Mucosa of descending colon (tissue), 3 donors: ENCODE data around the gene MRPL40. TPM values are rescaled to one million over a fixed set of nuclear protein-coding genes. Genes with fewer than 3 reads are reported as not detected.

Experiments used
- ATAC-seq: fragments of 200-7000 bp; cut with Tn5 transposase; one replicate; pipeline ENCODE4 v1.9.1; 2020; ENCODE audit warnings: mild to moderate bottlenecking, moderate library complexity
- DNase-seq, 3 donors: peaks; one replicate each; pipeline ENCODE4 v3.0.0-alpha.2; 2020
- H3K36me3 ChIP-seq: fragments of 200-600 bp; one replicate; pipeline ENCODE4 v1.8.0; 2021; ENCODE audit warnings: low read depth, mild to moderate bottlenecking
- H3K4me1 ChIP-seq: fragments of 200-600 bp; one replicate; pipeline ENCODE4 v1.8.0; 2021; ENCODE audit warnings: low read depth, mild to moderate bottlenecking
- H3K4me3 ChIP-seq: fragments of 200-600 bp; one replicate; pipeline ENCODE4 v1.8.0; 2021; ENCODE audit warnings: mild to moderate bottlenecking
- H3K9me3 ChIP-seq: fragments of 200-600 bp; one replicate; pipeline ENCODE4 v1.8.0; 2021; ENCODE audit warnings: mild to moderate bottlenecking
- intact Hi-C, 2 donors: fragments of 100-400 bp; cut with DNase I in 1 of 2; cut with micrococcal nuclease in 1 of 2; formaldehyde crosslinking; loops; one replicate each; pipeline versions ENCODE4 v1.11.0 to v1.11.1; 2022; cut with DNase I, micrococcal nuclease
- total RNA-seq, 3 donors: library from RNA; stranded (reverse); fragmentation: NEBNext Ultra II Directional in 2 of 3; extraction: Animal tissue kit (Norgen Biotek cat#: 25700) in 2 of 3; gene quantifications; one replicate each; pipeline versions ENCODE4 v1.2.1 to v1.2.4, GENCODE V29; 2021 to 2023
- TF ChIP-seq, protein P1 (sequence below): fragments of 200-600 bp; IDR thresholded peaks from one replicate; pipeline ENCODE4 v1.8.0; 2022; ENCODE audit warnings: antibody characterized with exemption, mild to moderate bottlenecking
- donor health status: DM: no; HTN: no; CAD: no; lungs with moderate emphysema.
- donor health status: DM: no; HTN: no; CAD: no.
- donor health status: DM: no; HTN: yes; CAD: no.

The MRPL40 gene
- total RNA-seq, 3 donors from 2014 or later, result 15.2 to 21.7 (median 19.0) TPM

DNA sequence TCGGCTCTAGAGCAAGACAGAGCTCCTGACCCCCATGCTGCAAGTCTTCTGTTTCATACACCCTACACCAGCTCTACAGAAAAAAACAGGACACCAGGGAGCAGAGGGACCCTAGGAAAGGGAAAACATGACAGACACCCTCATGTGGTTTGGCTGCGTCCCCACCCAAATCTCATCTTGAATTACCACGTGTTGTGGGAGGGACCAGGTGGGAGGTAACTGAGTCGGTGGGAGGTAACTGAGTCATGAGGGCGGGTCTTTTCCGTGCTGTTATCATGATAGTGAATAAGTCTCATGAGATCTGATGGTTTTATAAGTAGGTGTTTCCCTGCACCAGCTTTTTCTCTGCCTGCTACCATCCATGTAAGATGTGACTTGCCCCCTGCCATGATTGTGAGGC, 21.8 kb downstream of the MRPL40 start:
- DNase-seq (no peak), ATAC-seq (no peak)
- H3K9me3 ChIP-seq, result no peaks in the 10 kb centered on the region
- H3K36me3 ChIP-seq, result peaks cover 13% of the 10 kb centered on the region
- no peak overlapping the region for H3K4me3 ChIP-seq
- H3K4me1 ChIP-seq, result no peaks in the 10 kb centered on the region
- TF ChIP-seq, protein P1, sequence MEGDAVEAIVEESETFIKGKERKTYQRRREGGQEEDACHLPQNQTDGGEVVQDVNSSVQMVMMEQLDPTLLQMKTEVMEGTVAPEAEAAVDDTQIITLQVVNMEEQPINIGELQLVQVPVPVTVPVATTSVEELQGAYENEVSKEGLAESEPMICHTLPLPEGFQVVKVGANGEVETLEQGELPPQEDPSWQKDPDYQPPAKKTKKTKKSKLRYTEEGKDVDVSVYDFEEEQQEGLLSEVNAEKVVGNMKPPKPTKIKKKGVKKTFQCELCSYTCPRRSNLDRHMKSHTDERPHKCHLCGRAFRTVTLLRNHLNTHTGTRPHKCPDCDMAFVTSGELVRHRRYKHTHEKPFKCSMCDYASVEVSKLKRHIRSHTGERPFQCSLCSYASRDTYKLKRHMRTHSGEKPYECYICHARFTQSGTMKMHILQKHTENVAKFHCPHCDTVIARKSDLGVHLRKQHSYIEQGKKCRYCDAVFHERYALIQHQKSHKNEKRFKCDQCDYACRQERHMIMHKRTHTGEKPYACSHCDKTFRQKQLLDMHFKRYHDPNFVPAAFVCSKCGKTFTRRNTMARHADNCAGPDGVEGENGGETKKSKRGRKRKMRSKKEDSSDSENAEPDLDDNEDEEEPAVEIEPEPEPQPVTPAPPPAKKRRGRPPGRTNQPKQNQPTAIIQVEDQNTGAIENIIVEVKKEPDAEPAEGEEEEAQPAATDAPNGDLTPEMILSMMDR, result no peak
- intact Hi-C loops, result no loop called here

DNA sequence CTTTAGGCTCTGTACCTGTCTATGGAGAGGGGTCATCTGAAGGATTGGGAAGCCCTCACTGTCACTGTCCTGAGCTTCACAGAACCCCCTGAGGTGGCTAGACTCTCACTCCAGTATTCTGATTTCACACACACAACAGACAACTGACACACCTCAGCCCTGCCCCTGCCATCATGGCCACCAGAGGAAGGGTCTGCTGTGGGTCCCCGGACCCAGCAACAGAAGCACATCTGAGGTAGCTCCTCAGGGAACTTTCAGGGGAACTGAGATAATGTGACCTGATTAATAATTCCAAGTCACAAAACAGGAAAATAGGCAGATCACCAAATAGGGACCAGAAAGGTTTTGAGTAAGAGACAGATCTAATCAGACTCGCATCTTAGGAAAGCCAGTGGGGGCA, 22.7 kb downstream of the MRPL40 start:
- no peak overlapping the region for H3K4me3 ChIP-seq
- H3K9me3 ChIP-seq, result no peaks in the 10 kb centered on the region
- DNase-seq (no peak), ATAC-seq (no peak)
- H3K36me3 ChIP-seq, result peaks cover 13% of the 10 kb centered on the region
- intact Hi-C loops, result no loop called here
- TF ChIP-seq, protein P1, result no peak
- H3K4me1 ChIP-seq, result no peaks in the 10 kb centered on the region

DNA sequence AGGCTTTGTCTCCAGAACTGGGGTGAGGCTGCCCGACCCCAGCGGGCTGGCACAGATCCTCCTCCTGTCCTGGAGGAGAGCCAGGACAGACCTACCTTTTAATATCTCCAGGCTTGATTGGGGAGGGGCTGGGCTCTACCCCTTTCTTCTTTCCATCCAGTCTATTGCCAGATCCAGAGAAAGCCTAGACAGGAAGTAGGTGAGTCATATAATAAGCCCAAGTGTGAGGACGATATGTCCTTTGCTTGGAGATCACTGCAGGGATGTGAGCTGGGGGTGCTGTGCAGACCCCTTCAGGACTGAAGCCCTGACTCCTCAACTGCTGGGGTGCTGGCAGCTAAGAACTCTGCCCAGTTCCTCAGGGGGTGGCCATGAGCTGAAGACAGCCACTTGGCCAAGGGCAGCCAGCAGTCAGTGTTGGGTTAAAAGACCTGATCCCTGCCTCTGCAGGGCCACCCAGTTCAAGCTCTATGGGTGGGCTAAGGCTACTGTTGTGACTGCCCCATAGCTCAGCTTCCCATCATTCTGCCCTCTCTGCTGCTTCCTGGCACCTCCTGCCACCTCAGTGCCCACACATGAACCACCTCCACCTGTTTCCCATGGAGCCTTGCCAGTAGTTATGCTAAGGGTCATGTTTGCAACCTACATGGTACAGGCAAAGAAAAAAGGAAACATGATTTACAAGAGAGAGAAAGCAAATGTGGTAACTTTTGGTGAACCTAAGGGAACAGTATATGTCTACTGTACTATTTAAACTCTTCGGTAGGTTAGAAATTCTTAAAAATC, 23.4 kb downstream of the MRPL40 start:
- ATAC-seq (no peak), DNase-seq (no peak)
- H3K9me3 ChIP-seq, result no peaks in the 10 kb centered on the region
- H3K36me3 ChIP-seq, result peaks cover 13% of the 10 kb centered on the region
- H3K4me1 ChIP-seq, result no peaks in the 10 kb centered on the region
- no peak overlapping the region for H3K4me3 ChIP-seq
- intact Hi-C loops, result no loop called here
- TF ChIP-seq, protein P1, result no peak

- no peaks in the 10 kb centered on the region for H3K4me1 ChIP-seq
- intact Hi-C loops, result no loop called here
- H3K9me3 ChIP-seq, result no peaks in the 10 kb centered on the region
- no peak overlapping the region for H3K4me3 ChIP-seq
- peaks cover 13% of the 10 kb centered on the region for H3K36me3 ChIP-seq
- no peak for DNase-seq
- TF ChIP-seq, protein P1, result no peak
- no peak for ATAC-seq
Measured at GRCh38 chr22:19456541-19456940, 24.2 kb downstream of the MRPL40 start.

DNA sequence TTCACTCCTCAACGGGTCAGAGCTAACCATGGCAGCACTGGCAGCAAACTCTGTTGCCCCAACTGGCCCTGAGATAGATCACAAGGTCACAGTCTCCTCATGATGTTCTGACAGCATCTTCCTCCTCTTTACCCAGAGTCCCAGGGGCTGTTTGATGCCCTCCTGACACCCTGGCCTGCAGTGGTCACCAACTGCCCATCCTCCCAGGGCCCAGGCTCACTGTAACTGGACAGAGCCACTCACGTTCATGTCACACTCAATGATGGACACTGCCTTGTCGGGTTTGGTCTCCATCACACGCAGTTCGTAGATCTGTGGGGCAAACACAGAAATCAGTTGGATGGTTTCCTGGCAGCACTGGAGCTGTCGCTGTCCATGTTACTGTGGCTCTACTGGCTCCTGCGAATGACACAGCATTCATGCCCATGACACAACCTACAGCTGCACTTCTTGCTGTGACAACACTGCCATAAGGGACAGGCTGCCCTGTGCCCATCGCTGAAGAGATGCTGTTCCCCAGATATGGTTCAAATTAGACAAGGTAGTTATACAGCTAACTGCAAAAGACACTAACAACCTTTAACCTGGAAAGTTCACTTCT, 25.6 kb downstream of the MRPL40 start:
- Histone ChIP-seq H3K4me3 (no peak overlapping the region), H3K4me1 (no peaks in the 10 kb centered on the region), H3K36me3 (peaks cover 13% of the 10 kb centered on the region), H3K9me3 (no peaks in the 10 kb centered on the region)
- intact Hi-C loops, result no loop called here
- TF ChIP-seq, protein P1, result no peak
- DNase-seq (no peak), ATAC-seq (no peak)
